Measurements from ENCODE around the gene RFLNA.

DNA sequence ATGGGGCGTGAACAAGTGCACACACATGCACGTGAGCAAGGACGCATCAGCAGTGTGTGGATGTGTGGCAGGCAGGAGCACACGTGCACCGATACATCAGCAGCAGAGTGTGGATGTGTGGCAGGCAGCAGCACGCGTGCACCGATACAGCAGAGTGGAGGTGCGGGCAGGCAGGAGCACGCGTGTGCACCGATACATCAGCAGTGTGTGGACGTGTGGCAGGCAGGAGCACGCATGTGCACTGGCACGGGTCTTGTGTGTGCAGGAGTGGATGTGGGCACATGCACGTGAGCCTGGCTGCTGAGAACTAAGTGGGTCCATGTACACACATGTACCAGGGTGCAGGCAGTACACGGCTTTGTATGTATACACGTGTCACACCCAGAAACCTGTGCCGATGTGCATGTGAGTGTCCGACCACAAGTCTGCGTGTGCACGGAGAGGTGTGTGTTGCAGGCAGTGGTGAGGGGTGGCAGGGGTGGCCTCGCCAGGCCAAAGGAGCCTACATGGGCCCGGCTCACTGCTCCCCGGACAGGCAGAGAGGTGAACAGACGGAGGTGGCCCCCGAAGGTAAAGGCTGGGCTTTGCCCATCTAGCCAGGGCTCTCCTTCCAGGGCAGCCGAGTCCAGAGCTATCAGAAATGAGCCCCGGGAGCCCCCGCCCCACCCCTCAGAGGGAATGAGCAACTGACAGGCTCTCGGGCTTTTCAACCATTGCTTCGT lies 53.9 kb downstream of the RFLNA start:
- TF ChIP-seq GATA2 (IDR thresholded peaks at IDR 0.05; ENCODE audit: low read depth, low read length) = no peak
- no peak for TF ChIP-seq GATA3 (IDR thresholded peaks at IDR 0.05; ENCODE audit: low read depth, low read length)

Measured in SH-SY5Y (cell line).